Measurements from ENCODE around the gene RAI1.

Gene RAI1

DNA sequence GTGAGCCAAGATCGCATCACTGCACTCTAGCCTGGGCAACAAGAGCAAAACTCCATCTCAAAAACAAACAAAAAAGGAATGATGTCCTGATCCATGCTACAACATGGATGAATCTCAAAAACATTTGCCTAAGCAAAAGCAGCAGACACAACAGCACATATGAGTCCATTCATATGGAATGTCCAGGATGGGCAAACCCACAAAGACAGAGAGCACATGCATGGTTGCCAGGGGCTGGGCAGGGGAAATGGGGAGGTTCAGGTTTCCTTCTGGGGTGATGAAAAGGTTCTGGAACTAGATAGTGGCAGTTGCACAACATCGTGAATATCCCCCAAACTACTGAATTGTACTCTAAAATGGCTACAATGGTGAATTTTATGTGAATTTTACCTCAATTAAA is 35.3 kb upstream of the RAI1 start:
- no peak for ATAC-seq
- no peak for TF ChIP-seq ZNF8 (CRISPR knock-in tag; IDR thresholded peaks at IDR 0.05)
- no peak for TF ChIP-seq ZFP30 (CRISPR knock-in tag; IDR thresholded peaks at IDR 0.05)
- TF ChIP-seq, protein P1, sequence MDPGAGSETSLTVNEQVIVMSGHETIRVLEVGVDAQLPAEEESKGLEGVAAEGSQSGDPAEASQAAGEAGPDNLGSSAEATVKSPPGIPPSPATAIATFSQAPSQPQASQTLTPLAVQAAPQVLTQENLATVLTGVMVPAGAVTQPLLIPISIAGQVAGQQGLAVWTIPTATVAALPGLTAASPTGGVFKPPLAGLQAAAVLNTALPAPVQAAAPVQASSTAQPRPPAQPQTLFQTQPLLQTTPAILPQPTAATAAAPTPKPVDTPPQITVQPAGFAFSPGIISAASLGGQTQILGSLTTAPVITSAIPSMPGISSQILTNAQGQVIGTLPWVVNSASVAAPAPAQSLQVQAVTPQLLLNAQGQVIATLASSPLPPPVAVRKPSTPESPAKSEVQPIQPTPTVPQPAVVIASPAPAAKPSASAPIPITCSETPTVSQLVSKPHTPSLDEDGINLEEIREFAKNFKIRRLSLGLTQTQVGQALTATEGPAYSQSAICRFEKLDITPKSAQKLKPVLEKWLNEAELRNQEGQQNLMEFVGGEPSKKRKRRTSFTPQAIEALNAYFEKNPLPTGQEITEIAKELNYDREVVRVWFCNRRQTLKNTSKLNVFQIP (CRISPR knock-in tag; IDR thresholded peaks at IDR 0.05; ENCODE audit: borderline replicate concordance, low read depth) = no peak

DNA sequence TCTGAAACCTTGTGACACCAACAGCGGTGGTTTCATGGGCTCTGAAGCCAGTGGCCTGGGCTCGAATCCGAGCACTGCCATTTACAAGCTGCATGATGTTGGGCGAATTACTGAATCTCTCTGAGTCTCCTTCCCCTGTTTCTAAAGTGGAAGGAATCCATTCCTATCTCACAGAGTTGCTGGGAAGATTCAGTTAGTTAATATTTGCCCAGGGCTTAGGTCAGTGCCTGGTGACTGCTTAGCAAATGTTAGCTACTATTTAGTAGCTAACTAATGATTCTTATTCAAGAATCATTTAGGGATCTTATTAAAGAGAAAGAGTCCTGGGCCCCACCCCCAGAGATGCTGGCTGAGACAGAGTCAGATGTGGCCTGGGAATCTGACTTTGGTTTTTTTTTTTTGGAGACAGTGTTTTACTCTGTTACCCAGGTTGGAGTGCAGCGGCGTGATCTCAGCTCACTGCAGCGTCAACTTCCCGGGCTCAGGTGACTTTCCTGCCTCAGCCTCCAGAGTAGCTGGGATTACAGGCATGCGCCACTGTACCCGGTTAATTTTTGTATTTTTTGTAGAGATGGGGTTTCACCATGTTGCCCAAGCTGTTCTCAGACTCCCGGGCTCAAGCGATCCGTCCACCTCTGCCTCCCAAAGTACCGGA is 33.6 kb upstream of the RAI1 start:
- TF ChIP-seq ARNTL (CRISPR knock-in tag; IDR thresholded peaks at IDR 0.05; ENCODE audit: borderline replicate concordance, low read depth) (no peak), ZFP30 (CRISPR knock-in tag; IDR thresholded peaks at IDR 0.05) (no peak), PPARA (CRISPR knock-in tag; IDR thresholded peaks at IDR 0.05; ENCODE audit: borderline replicate concordance) (no peak), RARB (CRISPR knock-in tag; IDR thresholded peaks at IDR 0.05) (no peak), ZNF8 (CRISPR knock-in tag; IDR thresholded peaks at IDR 0.05) (no peak), ZFP3 (CRISPR knock-in tag; IDR thresholded peaks at IDR 0.05) (no peak)
- TF ChIP-seq, protein P1 (CRISPR knock-in tag; IDR thresholded peaks at IDR 0.05; ENCODE audit: borderline replicate concordance, low read depth) = no peak
- ATAC-seq = no peak

DNA sequence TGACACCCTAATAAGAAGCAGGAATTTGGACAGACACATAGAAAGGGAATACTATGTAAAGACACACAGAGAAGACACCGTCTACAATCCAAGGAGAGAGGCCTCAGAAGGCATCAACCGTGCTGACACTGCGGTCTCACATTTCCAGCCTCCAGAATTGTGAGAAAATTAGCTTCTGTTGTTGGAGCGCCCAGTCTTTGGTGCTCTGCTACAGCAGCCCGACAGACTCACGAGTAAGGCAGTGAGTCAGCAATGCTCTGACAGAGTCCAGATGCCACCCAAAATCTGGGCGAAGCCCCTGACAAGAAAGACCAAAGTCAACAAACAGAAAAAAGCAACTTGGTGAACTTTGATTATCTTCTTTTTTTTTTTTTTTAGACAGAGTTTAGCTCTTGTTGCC is 32.5 kb upstream of the RAI1 start:
- TF ChIP-seq ZFP3 (CRISPR knock-in tag; IDR thresholded peaks at IDR 0.05) (no peak), ZNF70 (CRISPR knock-in tag; IDR thresholded peaks at IDR 0.05) (no peak), OSR1 (CRISPR knock-in tag; IDR thresholded peaks at IDR 0.05) (no peak), ARNTL (CRISPR knock-in tag; IDR thresholded peaks at IDR 0.05; ENCODE audit: borderline replicate concordance, low read depth) (no peak), BACH2 (CRISPR knock-in tag; IDR thresholded peaks at IDR 0.05; ENCODE audit: borderline replicate concordance) (no peak), ESRRG (CRISPR knock-in tag; IDR thresholded peaks at IDR 0.05) (no peak), ZNF8 (CRISPR knock-in tag; IDR thresholded peaks at IDR 0.05) (no peak), ZC3H10 (CRISPR knock-in tag; IDR thresholded peaks at IDR 0.05) (no peak)
- TF ChIP-seq, protein P2, sequence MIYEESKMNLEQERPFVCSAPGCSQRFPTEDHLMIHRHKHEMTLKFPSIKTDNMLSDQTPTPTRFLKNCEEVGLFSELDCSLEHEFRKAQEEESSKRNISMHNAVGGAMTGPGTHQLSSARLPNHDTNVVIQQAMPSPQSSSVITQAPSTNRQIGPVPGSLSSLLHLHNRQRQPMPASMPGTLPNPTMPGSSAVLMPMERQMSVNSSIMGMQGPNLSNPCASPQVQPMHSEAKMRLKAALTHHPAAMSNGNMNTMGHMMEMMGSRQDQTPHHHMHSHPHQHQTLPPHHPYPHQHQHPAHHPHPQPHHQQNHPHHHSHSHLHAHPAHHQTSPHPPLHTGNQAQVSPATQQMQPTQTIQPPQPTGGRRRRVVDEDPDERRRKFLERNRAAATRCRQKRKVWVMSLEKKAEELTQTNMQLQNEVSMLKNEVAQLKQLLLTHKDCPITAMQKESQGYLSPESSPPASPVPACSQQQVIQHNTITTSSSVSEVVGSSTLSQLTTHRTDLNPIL (CRISPR knock-in tag; IDR thresholded peaks at IDR 0.05; ENCODE audit: low read depth) = no peak
- TF ChIP-seq, protein P3, sequence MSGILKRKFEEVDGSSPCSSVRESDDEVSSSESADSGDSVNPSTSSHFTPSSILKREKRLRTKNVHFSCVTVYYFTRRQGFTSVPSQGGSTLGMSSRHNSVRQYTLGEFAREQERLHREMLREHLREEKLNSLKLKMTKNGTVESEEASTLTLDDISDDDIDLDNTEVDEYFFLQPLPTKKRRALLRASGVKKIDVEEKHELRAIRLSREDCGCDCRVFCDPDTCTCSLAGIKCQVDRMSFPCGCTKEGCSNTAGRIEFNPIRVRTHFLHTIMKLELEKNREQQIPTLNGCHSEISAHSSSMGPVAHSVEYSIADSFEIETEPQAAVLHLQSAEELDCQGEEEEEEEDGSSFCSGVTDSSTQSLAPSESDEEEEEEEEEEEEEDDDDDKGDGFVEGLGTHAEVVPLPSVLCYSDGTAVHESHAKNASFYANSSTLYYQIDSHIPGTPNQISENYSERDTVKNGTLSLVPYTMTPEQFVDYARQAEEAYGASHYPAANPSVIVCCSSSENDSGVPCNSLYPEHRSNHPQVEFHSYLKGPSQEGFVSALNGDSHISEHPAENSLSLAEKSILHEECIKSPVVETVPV (CRISPR knock-in tag; IDR thresholded peaks at IDR 0.05) = no peak
- TF ChIP-seq, protein P4, sequence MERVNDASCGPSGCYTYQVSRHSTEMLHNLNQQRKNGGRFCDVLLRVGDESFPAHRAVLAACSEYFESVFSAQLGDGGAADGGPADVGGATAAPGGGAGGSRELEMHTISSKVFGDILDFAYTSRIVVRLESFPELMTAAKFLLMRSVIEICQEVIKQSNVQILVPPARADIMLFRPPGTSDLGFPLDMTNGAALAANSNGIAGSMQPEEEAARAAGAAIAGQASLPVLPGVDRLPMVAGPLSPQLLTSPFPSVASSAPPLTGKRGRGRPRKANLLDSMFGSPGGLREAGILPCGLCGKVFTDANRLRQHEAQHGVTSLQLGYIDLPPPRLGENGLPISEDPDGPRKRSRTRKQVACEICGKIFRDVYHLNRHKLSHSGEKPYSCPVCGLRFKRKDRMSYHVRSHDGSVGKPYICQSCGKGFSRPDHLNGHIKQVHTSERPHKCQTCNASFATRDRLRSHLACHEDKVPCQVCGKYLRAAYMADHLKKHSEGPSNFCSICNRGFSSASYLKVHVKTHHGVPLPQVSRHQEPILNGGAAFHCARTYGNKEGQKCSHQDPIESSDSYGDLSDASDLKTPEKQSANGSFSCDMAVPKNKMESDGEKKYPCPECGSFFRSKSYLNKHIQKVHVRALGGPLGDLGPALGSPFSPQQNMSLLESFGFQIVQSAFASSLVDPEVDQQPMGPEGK (CRISPR knock-in tag; IDR thresholded peaks at IDR 0.05; ENCODE audit: borderline replicate concordance) = no peak
- ATAC-seq = peak; percentile 65

DNA sequence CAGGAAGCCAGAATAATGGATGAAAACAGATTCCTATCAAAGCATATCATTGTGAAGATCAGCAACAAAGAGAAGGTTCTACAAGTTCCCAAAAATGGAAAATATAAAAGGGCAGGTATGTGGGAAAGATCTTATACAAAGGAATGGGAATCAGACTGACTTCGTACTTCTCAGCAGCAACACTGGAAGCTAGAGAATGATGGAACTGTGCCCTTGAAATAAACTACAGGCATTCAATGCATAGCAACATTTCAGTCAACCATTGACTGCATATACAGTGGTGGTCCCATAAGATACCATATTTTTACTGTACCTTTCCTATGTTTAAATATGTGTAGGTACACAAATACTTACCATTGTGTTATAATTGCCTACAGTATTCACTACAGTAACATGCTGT is 30.3 kb upstream of the RAI1 start:
- ATAC-seq = no peak
- no peak for TF ChIP-seq ZNF70 (CRISPR knock-in tag; IDR thresholded peaks at IDR 0.05)
- no peak for TF ChIP-seq ISL1 (CRISPR knock-in tag; IDR thresholded peaks at IDR 0.05)
- TF ChIP-seq CSDC2 (CRISPR knock-in tag; IDR thresholded peaks at IDR 0.05) = no peak
- TF ChIP-seq ZNF565 (CRISPR knock-in tag; conservative IDR thresholded peaks at IDR 0.05; ENCODE audit: low read depth) = no peak
- TF ChIP-seq GLIS3 (CRISPR knock-in tag; IDR thresholded peaks at IDR 0.05) = no peak
- no peak for TF ChIP-seq BACH2 (CRISPR knock-in tag; IDR thresholded peaks at IDR 0.05; ENCODE audit: borderline replicate concordance)
- TF ChIP-seq, protein P2 (CRISPR knock-in tag; IDR thresholded peaks at IDR 0.05; ENCODE audit: low read depth) = no peak
- TF ChIP-seq, protein P4 (CRISPR knock-in tag; IDR thresholded peaks at IDR 0.05; ENCODE audit: borderline replicate concordance) = no peak
- TF ChIP-seq, protein P5, sequence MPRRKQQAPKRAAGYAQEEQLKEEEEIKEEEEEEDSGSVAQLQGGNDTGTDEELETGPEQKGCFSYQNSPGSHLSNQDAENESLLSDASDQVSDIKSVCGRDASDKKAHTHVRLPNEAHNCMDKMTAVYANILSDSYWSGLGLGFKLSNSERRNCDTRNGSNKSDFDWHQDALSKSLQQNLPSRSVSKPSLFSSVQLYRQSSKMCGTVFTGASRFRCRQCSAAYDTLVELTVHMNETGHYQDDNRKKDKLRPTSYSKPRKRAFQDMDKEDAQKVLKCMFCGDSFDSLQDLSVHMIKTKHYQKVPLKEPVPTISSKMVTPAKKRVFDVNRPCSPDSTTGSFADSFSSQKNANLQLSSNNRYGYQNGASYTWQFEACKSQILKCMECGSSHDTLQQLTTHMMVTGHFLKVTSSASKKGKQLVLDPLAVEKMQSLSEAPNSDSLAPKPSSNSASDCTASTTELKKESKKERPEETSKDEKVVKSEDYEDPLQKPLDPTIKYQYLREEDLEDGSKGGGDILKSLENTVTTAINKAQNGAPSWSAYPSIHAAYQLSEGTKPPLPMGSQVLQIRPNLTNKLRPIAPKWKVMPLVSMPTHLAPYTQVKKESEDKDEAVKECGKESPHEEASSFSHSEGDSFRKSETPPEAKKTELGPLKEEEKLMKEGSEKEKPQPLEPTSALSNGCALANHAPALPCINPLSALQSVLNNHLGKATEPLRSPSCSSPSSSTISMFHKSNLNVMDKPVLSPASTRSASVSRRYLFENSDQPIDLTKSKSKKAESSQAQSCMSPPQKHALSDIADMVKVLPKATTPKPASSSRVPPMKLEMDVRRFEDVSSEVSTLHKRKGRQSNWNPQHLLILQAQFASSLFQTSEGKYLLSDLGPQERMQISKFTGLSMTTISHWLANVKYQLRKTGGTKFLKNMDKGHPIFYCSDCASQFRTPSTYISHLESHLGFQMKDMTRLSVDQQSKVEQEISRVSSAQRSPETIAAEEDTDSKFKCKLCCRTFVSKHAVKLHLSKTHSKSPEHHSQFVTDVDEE (CRISPR knock-in tag; IDR thresholded peaks at IDR 0.05) = no peak
- TF ChIP-seq TCF4 (CRISPR knock-in tag; IDR thresholded peaks at IDR 0.05; ENCODE audit: borderline replicate concordance) = no peak
- no peak for TF ChIP-seq ARNTL (CRISPR knock-in tag; IDR thresholded peaks at IDR 0.05; ENCODE audit: borderline replicate concordance, low read depth)
- TF ChIP-seq ZFP3 (CRISPR knock-in tag; IDR thresholded peaks at IDR 0.05) = no peak

Measured in SK-N-SH treated with all-trans-retinoic acid at 6 μM for 48 hours (cell line).